ENCODE measurements around the gene XRCC1.
"Not testable (repeated sequence)": the region's sequence is repeated elsewhere in the genome, so short reads cannot be mapped to it uniquely, and the experiment has no call there.

The XRCC1 gene

DNA sequence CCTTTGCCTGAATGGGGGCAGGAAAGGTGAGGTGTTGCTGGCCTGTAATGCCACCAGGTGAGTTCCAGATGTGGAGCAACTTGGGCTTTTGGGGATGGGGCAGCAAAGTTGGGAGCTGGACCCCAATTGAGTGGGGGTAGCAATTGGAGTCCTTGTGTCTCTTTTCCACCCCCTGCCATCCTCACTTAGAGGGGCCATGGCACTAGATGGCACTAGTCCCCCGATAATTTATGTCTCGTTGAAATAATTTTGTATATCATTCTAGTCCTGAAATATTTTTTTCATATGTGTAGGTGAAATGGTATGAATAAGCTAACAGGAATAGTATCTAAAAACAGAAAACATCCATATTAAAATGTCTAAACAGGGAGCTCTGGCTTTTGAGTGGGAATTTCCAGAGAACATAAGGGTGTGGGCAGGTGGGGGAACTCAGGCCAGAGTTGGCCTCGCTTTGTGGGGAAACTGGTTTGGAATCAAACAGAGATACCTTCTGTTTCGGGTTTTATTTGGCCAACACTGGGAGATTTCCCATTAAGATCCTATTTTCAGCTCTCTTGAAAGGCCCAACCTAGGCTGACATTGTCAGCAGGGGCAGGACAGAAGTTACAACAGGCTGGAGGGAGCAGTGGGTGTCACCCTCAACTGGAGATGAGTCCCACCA is 24.4 kb upstream of the XRCC1 start:
- no peak for DNase-seq (ENCODE audit: low spot score)

DNA sequence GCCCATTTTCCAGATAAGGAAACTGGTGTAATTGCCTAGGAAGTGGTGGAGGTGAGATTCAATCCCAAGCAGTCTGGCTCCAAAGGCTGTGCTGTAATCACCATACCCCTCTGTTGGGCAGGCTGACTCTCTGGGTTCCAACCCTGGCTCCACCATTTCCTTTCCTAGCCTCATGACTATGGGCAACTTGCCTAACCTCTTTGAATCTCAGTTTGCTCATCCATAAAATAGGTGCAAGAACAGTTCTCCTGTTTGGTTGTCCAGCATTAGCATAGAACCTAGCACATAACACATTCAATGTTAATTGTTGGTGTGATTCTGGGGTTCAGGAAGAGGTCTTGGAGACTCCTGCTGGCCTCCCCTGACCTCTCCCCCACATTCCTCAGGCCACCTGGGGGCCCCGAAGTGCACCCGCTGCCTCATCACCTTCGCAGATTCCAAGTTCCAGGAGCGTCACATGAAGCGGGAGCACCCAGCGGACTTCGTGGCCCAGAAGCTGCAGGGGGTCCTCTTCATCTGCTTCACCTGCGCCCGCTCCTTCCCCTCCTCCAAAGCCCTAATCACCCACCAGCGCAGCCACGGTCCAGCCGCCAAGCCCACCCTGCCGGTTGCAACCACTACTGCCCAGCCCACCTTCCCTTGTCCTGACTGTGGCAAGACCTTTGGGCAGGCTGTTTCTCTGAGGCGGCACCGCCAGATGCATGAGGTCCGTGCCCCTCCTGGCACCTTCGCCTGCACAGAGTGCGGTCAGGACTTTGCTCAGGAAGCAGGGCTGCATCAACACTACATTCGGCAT is 23.3 kb upstream of the XRCC1 start:
- no peak for DNase-seq (ENCODE audit: low spot score)

GRCh38 chr19:43597876-43598275 is 22.5 kb upstream of the XRCC1 start:
- DNase-seq (ENCODE audit: low spot score) = no peak

- no peak for DNase-seq (ENCODE audit: low spot score)
Measured at GRCh38 chr19:43596842-43597461, 21.6 kb upstream of the XRCC1 start.

GRCh38 chr19:43595999-43596841 is 20.9 kb upstream of the XRCC1 start, which contains the start of the genes IRGQ and ZNF576:
Gene IRGQ (minus strand): TSS chr19:43596134. CDS start chr19:43595338, 796 bp downstream.
Gene ZNF576 (plus strand): TSS chr19:43596595. CDS start chr19:43597109, 514 bp downstream.
- peak; percentile 99 for DNase-seq (ENCODE audit: low spot score)

DNA sequence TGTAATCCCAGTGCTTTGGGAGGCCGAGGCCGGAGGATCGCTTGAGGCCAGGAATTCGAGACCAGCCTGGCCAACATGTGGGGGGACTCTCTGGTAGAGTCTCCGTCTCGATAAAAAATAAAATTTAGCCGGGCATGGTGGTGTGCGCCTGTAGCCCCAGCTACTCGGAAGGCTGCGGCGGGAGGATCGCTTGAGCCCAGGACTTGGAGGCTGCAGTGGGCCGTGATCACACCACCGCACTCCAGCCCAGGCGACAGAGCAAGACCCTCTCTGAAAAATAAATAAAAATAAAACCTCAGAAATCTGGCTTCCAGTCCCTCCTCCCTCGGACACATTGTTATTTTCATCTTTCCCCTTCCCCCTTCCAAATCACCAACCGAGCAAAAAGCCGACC is 20.3 kb upstream of the XRCC1 start:
- peak; percentile 20 for DNase-seq (ENCODE audit: low spot score)

- DNase-seq (ENCODE audit: low spot score) = no peak
Measured at GRCh38 chr19:43594710-43595604, 19.6 kb upstream of the XRCC1 start.

GRCh38 chr19:43594081-43594697 is 18.9 kb upstream of the XRCC1 start:
- no peak for DNase-seq (ENCODE audit: low spot score)

DNA sequence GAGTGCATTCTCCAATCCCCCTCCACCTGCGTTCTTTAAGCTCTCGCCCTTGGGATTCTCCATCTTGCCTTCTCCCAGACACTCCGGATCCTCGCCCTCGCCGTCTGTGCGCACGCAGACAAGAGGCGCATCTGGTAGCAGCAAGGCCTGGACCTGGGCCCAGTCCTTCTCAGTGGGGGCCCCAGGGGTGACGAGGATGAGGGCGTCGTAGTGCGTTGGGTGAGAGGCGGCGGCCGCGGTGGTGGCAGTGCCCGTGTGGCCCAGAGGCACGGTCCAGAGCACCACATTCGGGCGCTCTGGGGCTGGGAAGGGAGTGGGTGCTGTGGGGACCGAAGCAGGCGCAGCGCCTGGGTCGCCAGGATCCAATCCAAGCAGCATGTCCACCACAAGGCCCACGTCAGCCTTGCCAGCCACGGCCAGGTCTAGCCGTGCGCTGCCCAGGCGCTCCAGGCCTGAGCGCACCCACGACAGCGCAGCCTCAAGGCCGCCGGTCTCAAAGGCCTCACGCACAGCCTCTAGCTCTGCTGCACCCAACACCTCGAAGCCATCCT is 17.5 kb upstream of the XRCC1 start:
- DNase-seq (ENCODE audit: low spot score) = no peak

GRCh38 chr19:43591904-43592772 is 16.8 kb upstream of the XRCC1 start:
- no peak for DNase-seq (ENCODE audit: low spot score)

DNA sequence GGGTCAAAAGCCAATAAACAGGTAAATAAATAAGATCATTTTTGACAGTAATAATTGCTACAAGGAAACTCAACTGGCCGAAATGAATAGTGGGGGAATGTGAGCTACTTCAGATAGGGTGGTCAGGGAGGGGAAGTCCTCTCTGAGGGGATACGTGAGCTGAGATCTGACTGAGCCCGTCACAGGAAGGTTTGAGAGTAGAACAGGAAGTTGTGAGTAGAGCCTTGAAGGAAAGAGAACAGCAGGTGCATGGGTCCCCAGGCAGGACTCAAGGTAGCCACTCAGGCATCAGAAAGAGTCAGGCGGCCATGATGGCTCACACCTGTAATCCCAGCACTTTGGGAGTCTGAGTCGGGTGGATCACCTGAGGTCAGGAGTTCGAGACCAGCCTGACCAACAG is 14.4 kb upstream of the XRCC1 start:
- no peak for DNase-seq (ENCODE audit: low spot score)

- DNase-seq (ENCODE audit: low spot score) = no peak
Measured at GRCh38 chr19:43589277-43589676, 13.9 kb upstream of the XRCC1 start.

DNA sequence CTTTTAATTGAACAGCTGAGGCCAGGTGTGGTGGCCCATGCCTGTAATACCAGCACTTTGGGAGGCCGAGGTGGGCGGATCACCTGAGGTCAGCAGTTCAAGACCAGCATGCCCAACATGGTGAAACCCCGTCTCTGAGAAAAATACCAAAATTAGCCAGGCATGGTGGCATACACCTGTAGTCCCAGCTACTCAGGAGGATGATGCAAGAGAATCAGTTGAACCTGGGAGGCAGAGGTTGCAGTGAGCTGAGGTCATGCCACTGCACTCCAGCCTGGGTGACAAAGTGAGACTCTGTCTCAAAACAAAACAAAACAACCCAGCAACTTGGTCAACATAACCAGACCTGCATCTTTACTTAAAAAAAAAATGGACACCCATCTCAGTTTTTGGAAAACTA is 11.7 kb upstream of the XRCC1 start:
- not testable (repeated sequence) for DNase-seq (ENCODE audit: low spot score)

GRCh38 chr19:43586346-43586745 is 11.0 kb upstream of the XRCC1 start:
- DNase-seq (ENCODE audit: low spot score) = no peak

- DNase-seq (ENCODE audit: low spot score) = no peak
Measured at GRCh38 chr19:43584484-43584883, 9.2 kb upstream of the XRCC1 start.

DNA sequence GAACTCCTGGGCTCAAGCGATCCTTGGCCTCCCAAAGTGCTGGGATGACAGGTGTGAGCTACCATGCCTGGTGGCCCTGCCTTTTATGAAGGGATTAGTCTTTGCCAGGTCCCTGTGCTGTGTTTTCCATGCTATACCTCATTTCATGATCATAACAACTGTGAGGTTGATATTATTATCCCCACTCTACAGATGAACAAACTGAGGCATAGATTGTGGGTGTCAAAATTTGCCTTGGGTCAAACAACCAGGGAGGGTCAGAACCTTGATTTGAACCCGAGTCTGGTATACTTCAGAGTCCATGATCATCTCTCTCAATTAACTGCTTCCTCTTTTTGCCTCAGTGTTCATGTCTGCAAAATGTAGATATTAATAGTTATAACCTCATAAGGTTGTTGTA is 7.2 kb upstream of the XRCC1 start:
- DNase-seq (ENCODE audit: low spot score) = no peak

- no peak for DNase-seq (ENCODE audit: low spot score)
Measured at GRCh38 chr19:43581467-43581866, 6.1 kb upstream of the XRCC1 start.

DNA sequence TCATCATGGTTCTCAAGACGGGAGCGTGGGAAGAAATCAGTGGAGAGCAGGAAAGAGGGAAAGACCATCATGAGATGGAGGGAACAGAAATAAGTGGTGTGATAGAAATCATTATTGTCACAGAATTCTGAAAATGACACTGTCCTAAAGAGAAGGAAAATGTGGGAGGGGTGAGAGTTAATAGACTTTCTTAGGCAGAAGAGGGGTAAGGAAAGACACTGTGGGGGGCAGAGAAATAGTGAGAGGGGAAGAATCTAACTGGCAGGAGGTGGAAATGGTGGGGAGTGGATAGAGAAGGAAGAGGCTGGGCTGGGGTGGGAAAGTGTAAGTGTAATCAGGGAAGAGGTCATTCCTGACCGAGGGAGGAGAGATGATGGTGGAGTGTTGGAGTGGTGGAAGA is 3.5 kb upstream of the XRCC1 start:
- no peak for DNase-seq (ENCODE audit: low spot score)

Measured in globus pallidus (tissue), 1 donor.